ENCODE measurements around the gene TMEM107.

The TMEM107 gene

DNA sequence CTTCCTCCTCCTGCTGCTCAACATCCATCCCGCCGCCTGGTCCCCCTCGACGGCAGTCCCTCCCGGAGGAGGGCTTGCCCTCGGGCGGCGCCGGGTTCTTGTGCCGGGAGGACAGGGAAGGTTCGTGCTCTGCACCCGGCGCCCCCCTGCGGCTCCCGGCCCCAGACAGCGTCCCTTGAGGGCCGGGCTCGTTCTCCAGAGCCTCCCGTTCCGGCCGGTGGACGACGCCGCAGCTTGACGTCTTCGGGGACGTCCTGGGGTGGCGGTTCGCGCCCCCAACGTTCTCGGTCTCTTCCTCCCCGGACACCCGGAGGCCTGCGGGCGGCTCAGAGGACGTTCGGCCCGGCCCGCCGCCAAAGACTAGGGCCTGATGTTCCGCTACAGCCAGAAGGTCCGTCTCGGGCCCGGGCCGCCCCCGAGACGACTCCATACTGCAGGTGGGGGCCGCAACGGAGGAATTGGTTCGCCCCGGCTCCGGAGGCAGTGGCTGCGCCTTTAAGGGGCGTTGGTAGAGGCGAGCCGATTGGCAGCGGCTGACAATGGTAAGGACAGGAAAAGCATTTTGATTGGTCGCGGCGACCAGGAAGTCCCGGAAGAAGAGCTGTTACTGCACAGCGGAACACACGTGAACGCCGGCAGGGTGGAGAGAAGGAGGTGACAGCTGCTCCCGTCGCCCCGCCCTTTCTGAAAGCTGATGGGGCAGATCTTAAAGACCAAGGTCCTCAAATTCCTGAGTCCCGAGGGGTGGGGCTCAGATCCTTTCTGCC, 13.7 kb upstream of the TMEM107 start, which contains the start of gene BORCS6:
BORCS6 (minus strand) TSS at position 470 of the 767 bp plus-strand sequence; CDS start at position 430, 40 bp downstream.
- peak within 1 kb of the TSS; percentile 97 for H3K27ac ChIP-seq
- peak; percentile 97 for DNase-seq (ENCODE audit: low spot score)
- ChIA-PET POLR2A (ENCODE audit: low non-redundant PET) (no interaction called here), CTCF (interaction anchor here (0.6 to 0.7 kb wide), 2 partner anchors 52 to 170 kb away, joined by 3 to 4 read pairs; no protein-coding TSS in a partner anchor)
- TF ChIP-seq, protein P1, sequence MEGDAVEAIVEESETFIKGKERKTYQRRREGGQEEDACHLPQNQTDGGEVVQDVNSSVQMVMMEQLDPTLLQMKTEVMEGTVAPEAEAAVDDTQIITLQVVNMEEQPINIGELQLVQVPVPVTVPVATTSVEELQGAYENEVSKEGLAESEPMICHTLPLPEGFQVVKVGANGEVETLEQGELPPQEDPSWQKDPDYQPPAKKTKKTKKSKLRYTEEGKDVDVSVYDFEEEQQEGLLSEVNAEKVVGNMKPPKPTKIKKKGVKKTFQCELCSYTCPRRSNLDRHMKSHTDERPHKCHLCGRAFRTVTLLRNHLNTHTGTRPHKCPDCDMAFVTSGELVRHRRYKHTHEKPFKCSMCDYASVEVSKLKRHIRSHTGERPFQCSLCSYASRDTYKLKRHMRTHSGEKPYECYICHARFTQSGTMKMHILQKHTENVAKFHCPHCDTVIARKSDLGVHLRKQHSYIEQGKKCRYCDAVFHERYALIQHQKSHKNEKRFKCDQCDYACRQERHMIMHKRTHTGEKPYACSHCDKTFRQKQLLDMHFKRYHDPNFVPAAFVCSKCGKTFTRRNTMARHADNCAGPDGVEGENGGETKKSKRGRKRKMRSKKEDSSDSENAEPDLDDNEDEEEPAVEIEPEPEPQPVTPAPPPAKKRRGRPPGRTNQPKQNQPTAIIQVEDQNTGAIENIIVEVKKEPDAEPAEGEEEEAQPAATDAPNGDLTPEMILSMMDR (conservative IDR thresholded peaks at IDR 0.05; ENCODE audit: low read depth) = peak; percentile 24

GRCh38 chr17:8189041-8189710, 13.0 kb upstream of the TMEM107 start:
- peak overlapping the region; percentile 97 for H3K27ac ChIP-seq
- ChIA-PET POLR2A (ENCODE audit: low non-redundant PET) (interaction anchor here (1.7 kb wide), 1 partner anchor 21 kb away, joined by 6 read pairs; the partner anchor contains the start of gene AURKB), CTCF (interaction anchor here (0.6 to 0.7 kb wide), 2 partner anchors 52 to 171 kb away, joined by 3 to 4 read pairs; no protein-coding TSS in a partner anchor)
- TF ChIP-seq, protein P1 (conservative IDR thresholded peaks at IDR 0.05; ENCODE audit: low read depth) = no peak
- no peak for DNase-seq (ENCODE audit: low spot score)

DNA sequence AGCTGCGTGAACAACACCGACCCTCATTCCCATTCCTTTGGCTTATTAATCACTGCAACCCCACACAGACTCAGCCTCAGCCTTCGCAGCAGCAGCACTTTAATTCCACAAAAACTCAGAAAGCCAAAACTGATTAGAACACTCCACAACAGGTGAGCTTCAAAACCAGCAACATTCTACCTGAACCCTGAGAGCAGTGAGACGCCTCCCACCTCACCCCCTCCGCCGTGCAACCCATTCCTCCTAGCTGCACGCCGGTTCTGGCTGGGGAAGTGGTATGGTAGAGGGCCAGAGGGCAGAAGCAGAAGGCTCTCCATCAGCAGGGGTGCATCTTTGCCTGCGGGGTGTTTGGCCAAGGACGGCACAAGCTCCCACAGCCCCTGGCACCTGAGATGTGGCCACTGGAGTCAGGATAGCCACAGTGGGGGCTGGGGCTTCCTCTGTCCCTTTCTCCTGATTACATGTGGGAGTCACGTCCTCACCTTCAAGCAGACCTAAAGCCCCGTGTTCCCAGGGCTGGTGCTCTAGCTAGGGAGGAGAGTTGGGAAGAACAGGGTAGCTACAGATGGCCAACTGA, 12.2 kb upstream of the TMEM107 start:
- TF ChIP-seq, protein P1 (conservative IDR thresholded peaks at IDR 0.05; ENCODE audit: low read depth) = no peak
- H3K27ac ChIP-seq = peak overlapping the region; percentile 97
- DNase-seq (ENCODE audit: low spot score) = no peak
- ChIA-PET POLR2A (ENCODE audit: low non-redundant PET) (interaction anchor here (0.5 to 1.7 kb wide), 3 partner anchors 13 to 29 kb away, joined by 3 to 6 read pairs (median 4); partner anchors contain the start of gene AURKB), CTCF (interaction anchor here (0.7 to 1.2 kb wide), 2 partner anchors 49 to 66 kb away, joined by 3 read pairs; no protein-coding TSS in a partner anchor)

- POLR2A ChIA-PET (ENCODE audit: low non-redundant PET) = interaction anchor here (0.5 to 1.7 kb wide), 2 partner anchors 14 to 23 kb away, joined by 3 to 6 read pairs; partner anchors contain the start of gene AURKB
- peak overlapping the region; percentile 97 for H3K27ac ChIP-seq
- CTCF ChIA-PET = interaction anchor here (0.6 to 1.2 kb wide), 6 partner anchors 9 to 108 kb away, joined by 3 to 4 read pairs (median 3); no protein-coding TSS in a partner anchor
- TF ChIP-seq, protein P1 (conservative IDR thresholded peaks at IDR 0.05; ENCODE audit: low read depth) = no peak
- peak; percentile 88 for DNase-seq (ENCODE audit: low spot score)
These were observed 11.5 kb upstream of the TMEM107 start for GRCh38 chr17:8187517-8188262.

- ChIA-PET CTCF (interaction anchor here (0.6 to 1.2 kb wide), 7 partner anchors 9 to 108 kb away, joined by 3 to 4 read pairs (median 3); no protein-coding TSS in a partner anchor), POLR2A (ENCODE audit: low non-redundant PET) (interaction anchor here (1.7 kb wide), 1 partner anchor 24 kb away, joined by 6 read pairs; the partner anchor contains the start of gene AURKB)
- TF ChIP-seq, protein P1 (conservative IDR thresholded peaks at IDR 0.05; ENCODE audit: low read depth) = 0 out of 2 replicates have a peak, but pooled peaks have one; percentile 24
- H3K27ac ChIP-seq = peak overlapping the region; percentile 97
- DNase-seq (ENCODE audit: low spot score) = peak; percentile 81
These were observed 10.8 kb upstream of the TMEM107 start for GRCh38 chr17:8186787-8187516.

All from RWPE1 (cell line).